B cell (primary cell): ENCODE results near the gene OXSR1.

Source experiments
- CTCF ChIP-seq: fragments of 200-600 bp; IDR thresholded peaks from one replicate; pipeline ENCODE4 v1.8.0; 2022; ENCODE audit warnings: antibody characterized with exemption, mild to moderate bottlenecking
- EZH2 ChIP-seq: IDR thresholded peaks from 2 replicates; pipeline ENCODE4 v1.6.1; 2012; ENCODE audit warnings: borderline replicate concordance, low read depth, mild to moderate bottlenecking, moderate library complexity, low read length; ENCODE audit not compliant: insufficient read depth, poor library complexity, severe bottlenecking

- no peak for TF ChIP-seq CTCF
- TF ChIP-seq EZH2: no peak
These were observed 21.8 kb upstream of the OXSR1 start for GRCh38 chr3:38143511-38143910.
